GM12878 (cell line): Measurements from ENCODE around the gene BRSK2. TPM values are rescaled to one million over a fixed set of nuclear protein-coding genes. Genes with fewer than 3 reads are reported as not detected.

ENCODE experiments used
- ATAC-seq: fragments of 200-7000 bp; cut with Tn5 transposase; 3 replicates; pipeline ENCODE4 v1.9.1; 2020; ENCODE audit warnings: mild to moderate bottlenecking, moderate library complexity
- BruUV-seq: library from RNA; stranded (reverse); fragments of 400-500 nt; replicated peaks from 2 replicates; lab custom pipeline; 2021; lab: Mats Ljungman, UMichigan
- CTCF ChIA-PET: fragments of 300-600 bp; sonication (Branson Sonifier 250); formaldehyde crosslinking; extraction: SDS; loops from one replicate; lab custom pipeline; 2021; ENCODE audit warnings: inconsistent platforms; lab: Yijun Ruan, JAX
- POLR2A ChIA-PET: fragments of 350-600 bp; formaldehyde crosslinking; extraction: SDS; loops from one replicate; lab custom pipeline; 2021; ENCODE audit warnings: inconsistent platforms; lab: Charles Lee
- RAD21 ChIA-PET: fragments of 300-600 bp; sonication (Branson Sonifier 250); formaldehyde crosslinking; loops from one replicate; lab custom pipeline; 2023; ENCODE audit warnings: antibody characterized with exemption; ENCODE audit not compliant: unreplicated experiment; lab: Charles Lee
- SMC1A ChIA-PET: fragments of 300-600 bp; sonication (Branson Sonifier 250); formaldehyde crosslinking; loops from one replicate; lab custom pipeline; 2023; ENCODE audit not compliant: unreplicated experiment, uncharacterized antibody; lab: Charles Lee
- DNase-seq: peaks from one replicate; pipeline ENCODE4 v3.0.0-alpha.2; 2011; ENCODE audit warnings: low read depth, low spot score
- FAIRE-seq: peaks from 3 replicates; lab custom pipeline; 2011; peaks lifted over from hg19 to GRCh38; lab: Jason Lieb, UNC
- H2AFZ ChIP-seq: 2 replicates; pipeline ENCODE4 v1.6.0; 2011; ENCODE audit warnings: low read depth, low read length, control low read depth; ENCODE audit not compliant: control insufficient read depth
- H3K27ac ChIP-seq: 2 replicates; pipeline ENCODE4 v1.5.1; 2011; ENCODE audit warnings: control low read depth; ENCODE audit not compliant: control insufficient read depth, insufficient read depth
- H3K27me3 ChIP-seq, 2 experiments: replicated peaks in 1 of 2; 2 replicates each; pipeline versions ENCODE4 v1.6.0 to v1.6.1; 2011; ENCODE audit warnings: low read length in 1 of 2; ENCODE audit not compliant: control insufficient read depth in 2 of 2, insufficient read depth in 2 of 2
- H3K36me3 ChIP-seq, 2 experiments: 2 replicates each; pipeline ENCODE4 v1.5.1; 2011; ENCODE audit warnings: low read length in 1 of 2; ENCODE audit not compliant: control insufficient read depth in 2 of 2, insufficient read depth in 2 of 2
- H3K4me1 ChIP-seq: 2 replicates; pipeline ENCODE4 v1.6.1; 2011; ENCODE audit warnings: mild to moderate bottlenecking, low read length, moderate library complexity, mixed read lengths; ENCODE audit not compliant: control insufficient read depth, insufficient read depth
- H3K4me2 ChIP-seq: 2 replicates; pipeline ENCODE4 v1.6.0; 2011; ENCODE audit warnings: control low read depth; ENCODE audit not compliant: control insufficient read depth, insufficient read depth
- H3K4me3 ChIP-seq: fragments of 200-600 bp; sonication (generic); 2 replicates; pipeline ENCODE4 v1.5.1; 2016
- H3K79me2 ChIP-seq: 2 replicates; pipeline ENCODE4 v1.6.0; 2011; ENCODE audit warnings: low read length; ENCODE audit not compliant: control insufficient read depth, insufficient read depth
- H3K9ac ChIP-seq: 2 replicates; pipeline ENCODE4 v1.8.0; 2011; ENCODE audit warnings: low read length, control low read depth, mixed read lengths; ENCODE audit not compliant: control insufficient read depth, insufficient read depth
- H3K9me3 ChIP-seq: replicated peaks from 3 replicates; pipeline ENCODE4 v1.5.1; 2011; ENCODE audit warnings: mild to moderate bottlenecking, low read length; ENCODE audit not compliant: control insufficient read depth, insufficient read depth
- H4K20me1 ChIP-seq: 2 replicates; pipeline ENCODE4 v1.6.0; 2011; ENCODE audit not compliant: control insufficient read depth, insufficient read depth
- BHLHE40 ChIP-seq, 2 experiments: fragments of 450-650 bp in 1 of 2; IDR thresholded peaks; 2 replicates each; pipeline ENCODE4 v1.6.1; 2011 to 2017; ENCODE audit warnings: low read depth in 2 of 2, borderline replicate concordance in 1 of 2, improper control_type of control experiment in 1 of 2, low read length in 1 of 2, mild to moderate bottlenecking in 1 of 2
- CBFB ChIP-seq: IDR thresholded peaks from 2 replicates; pipeline ENCODE4 v1.6.1; 2016; ENCODE audit warnings: antibody characterized with exemption, low read depth
- CEBPZ ChIP-seq: fragments of 150-350 bp; IDR thresholded peaks from 2 replicates; pipeline ENCODE4 v1.6.1; 2016; ENCODE audit warnings: low read depth, low read length
- CHD1 ChIP-seq: IDR thresholded peaks from 2 replicates; pipeline ENCODE4 v1.6.1; 2012; ENCODE audit warnings: low read depth, low read length, improper control_type of control experiment
- CHD2 ChIP-seq: IDR thresholded peaks from 2 replicates; pipeline ENCODE4 v1.6.1; 2011; ENCODE audit warnings: low read depth, low read length, improper control_type of control experiment, borderline replicate concordance
- DPF2 ChIP-seq: fragments of 450-650 bp; IDR thresholded peaks from 2 replicates; pipeline ENCODE4 v1.6.1; 2017; ENCODE audit warnings: mild to moderate bottlenecking
- EZH2 ChIP-seq: IDR thresholded peaks from 2 replicates; pipeline ENCODE4 v1.6.1; 2012; ENCODE audit warnings: low read depth, mild to moderate bottlenecking, control low read depth, inconsistent platforms, low read length, borderline replicate concordance; ENCODE audit not compliant: control insufficient read depth
- FOXM1 ChIP-seq: IDR thresholded peaks from 2 replicates; pipeline ENCODE4 v1.6.1; 2012; ENCODE audit warnings: low read depth, mild to moderate bottlenecking, inconsistent platforms, low read length, moderate library complexity
- NFIC ChIP-seq: IDR thresholded peaks from 2 replicates; pipeline ENCODE4 v1.6.1; 2012; ENCODE audit warnings: low read depth, mild to moderate bottlenecking, inconsistent platforms, low read length, moderate library complexity
- USF1 ChIP-seq: IDR thresholded peaks from 2 replicates; pipeline ENCODE4 v1.6.1; 2011; ENCODE audit warnings: borderline replicate concordance, low read depth, mild to moderate bottlenecking, moderate library complexity, mixed read lengths, low read length; ENCODE audit not compliant: insufficient read depth; ENCODE audit errors: extremely low read length
- ZBED1 ChIP-seq: IDR thresholded peaks from 2 replicates; pipeline ENCODE4 v1.6.1; 2016; ENCODE audit warnings: borderline replicate concordance
- ZSCAN29 ChIP-seq: fragments of 450-650 bp; IDR thresholded peaks from 2 replicates; pipeline ENCODE4 v1.6.1; 2017; ENCODE audit warnings: mild to moderate bottlenecking, moderate library complexity
- ZZZ3 ChIP-seq: IDR thresholded peaks from 2 replicates; pipeline ENCODE4 v1.6.1; 2011; ENCODE audit warnings: low read depth; ENCODE audit not compliant: control insufficient read depth, insufficient read length
- WGBS: methylation state at CpG from one replicate; pipeline ENCODE4 v1.1.6; 2016; ENCODE audit warnings: low lambda C conversion rate; ENCODE audit not compliant: insufficient replicate concordance, insufficient coverage; ENCODE audit errors: missing lambda C conversion rate; 5-methylcytosine and 5-hydroxymethylcytosine counted together
- in situ Hi-C: fragments of 300-500 bp; cut with MboI; formaldehyde crosslinking; loops from 9 replicates; pipeline ENCODE4 v1.14.3; 2018; ENCODE audit warnings: mixed read lengths
- intact Hi-C: fragments of 100-400 bp; cut with micrococcal nuclease; formaldehyde crosslinking; loops from one replicate; pipeline ENCODE4 v1.14.2; 2022; ENCODE audit not compliant: unreplicated experiment
- polyA plus RNA-seq, 11 experiments: library from polyadenylated mRNA; depleted of rRNA in 4 of 11; unstranded in 6 of 11; stranded (reverse) in 5 of 11; fragments of >200 nt; fragmentation: Nextera tagmentation in 4 of 11; fragmentation: Illumina TruSeq in 1 of 11; extraction: Ambion mirVana in 4 of 11; extraction: Trizol in 1 of 11; gene quantifications; 1 replicate in 1 of 11; 2 replicates in 10 of 11; pipeline versions ENCODE4 v1.2.1 to v1.2.3, GENCODE V29; 2011 to 2016; ENCODE audit warnings: inconsistent platforms in 2 of 11, missing spikeins in 2 of 11, low read depth in 1 of 11
- total RNA-seq, 4 experiments: library from RNA; depleted of rRNA in 3 of 4; stranded (reverse); fragments of >200 nt in 3 of 4; fragmentation: Illumina TruSeq in 1 of 4; extraction: Trizol in 1 of 4; gene quantifications; 2 replicates each; pipeline versions ENCODE4 v1.2.1 to v1.2.3, GENCODE V29; 2013 to 2021

Gene BRSK2
- total and polyA plus RNA-seq, 10 of the 15 experiments (the other 5 are each of a cell fraction or from before 2014, with no cell fraction given): 0.13 TPM; not detected in 9

GRCh38 chr11:1494650-1495049, 104.9 kb downstream of the BRSK2 start:
- no peak for FAIRE-seq
- Histone ChIP-seq H3K9me3 (peaks cover 2% of the 10 kb centered on the region; the same call in 2 of the 3 replicates), H3K79me2 (no peaks in the 10 kb centered on the region; the same call in 1 of the 2 replicates), H3K4me1 (peaks cover 3% of the 10 kb centered on the region; the same call in 1 of the 2 replicates), H3K36me3 (peaks cover 0 to 1% of the 10 kb centered on the region in 2 experiments; a peak in 1 of 4 replicates), H3K27me3 (no peaks in the 10 kb centered on the region), H3K4me3 (no peak overlapping the region), H3K9ac (no peak overlapping the region), H4K20me1 (no peaks in the 10 kb centered on the region), H3K27ac (no peak overlapping the region), H2AFZ (no peak overlapping the region), H3K4me2 (no peak overlapping the region)
- WGBS: 83% methylated on average over 3 of the region's 3 CpGs
- no peak for DNase-seq
- ATAC-seq: no peak
- ChIA-PET CTCF (no interaction called here), SMC1A (no interaction called here), POLR2A (no interaction called here), RAD21 (no interaction called here)
- intact Hi-C loops (no loop called here), in situ Hi-C loops (no loop called here)
- no TSS peak for BruUV-seq
- TF ChIP-seq NFIC (no peak), CBFB (no peak), FOXM1 (no peak)
- TF ChIP-seq, all 136 proteins: peak for 0

GRCh38 chr11:1496091-1496760, 106.5 kb downstream of the BRSK2 start:
- ATAC-seq: no peak
- H4K20me1 ChIP-seq: no peaks in the 10 kb centered on the region
- no peak for TF ChIP-seq CHD1
- TF ChIP-seq CHD2: no peak
- no peak for TF ChIP-seq EZH2
- no peak for TF ChIP-seq USF1
- no peak for TF ChIP-seq BHLHE40 (IDR thresholded peaks at IDR 0.05; ENCODE audit: borderline replicate concordance in 1 of 2, low read depth in 2 of 2, low read length in 1 of 2)
- TF ChIP-seq ZBED1: no peak
- no peak for TF ChIP-seq ZZZ3
- TF ChIP-seq ZSCAN29: no peak
- TF ChIP-seq DPF2: no peak
- TF ChIP-seq CEBPZ: no peak

More at GRCh38 chr11:1496091-1496760, 106.5 kb downstream of the BRSK2 start:
- in situ Hi-C loops: no loop called here
- FAIRE-seq (no peak), DNase-seq (no peak)
- CTCF ChIA-PET: interaction anchor here (1.0 kb wide), 1 partner anchor 9 kb away, joined by 3 read pairs; the partner anchor contains the start of gene MOB2
- RAD21 ChIA-PET: no interaction called here
- Histone ChIP-seq H3K4me1 (peaks cover 3% of the 10 kb centered on the region; the same call in 1 of the 2 replicates), H3K27ac (no peak overlapping the region), H3K79me2 (no peaks in the 10 kb centered on the region; the same call in none of the 2 replicates), H3K9ac (no peak overlapping the region), H3K4me3 (no peak overlapping the region), H3K27me3 (no peaks in the 10 kb centered on the region), H3K9me3 (peaks cover 2% of the 10 kb centered on the region; the same call in 2 of the 3 replicates), H2AFZ (no peak overlapping the region), H3K36me3 (peaks cover 0 to 4% of the 10 kb centered on the region in 2 experiments; a peak in 2 of 4 replicates), H3K4me2 (no peak overlapping the region)
- intact Hi-C loops: no loop called here
- BruUV-seq: no TSS peak
- SMC1A ChIA-PET: no interaction called here
- WGBS: 71% methylated on average over 9 of the region's 9 CpGs
- POLR2A ChIA-PET: no interaction called here
